ENCODE results near the gene IPPK.

IPPK gene

DNA sequence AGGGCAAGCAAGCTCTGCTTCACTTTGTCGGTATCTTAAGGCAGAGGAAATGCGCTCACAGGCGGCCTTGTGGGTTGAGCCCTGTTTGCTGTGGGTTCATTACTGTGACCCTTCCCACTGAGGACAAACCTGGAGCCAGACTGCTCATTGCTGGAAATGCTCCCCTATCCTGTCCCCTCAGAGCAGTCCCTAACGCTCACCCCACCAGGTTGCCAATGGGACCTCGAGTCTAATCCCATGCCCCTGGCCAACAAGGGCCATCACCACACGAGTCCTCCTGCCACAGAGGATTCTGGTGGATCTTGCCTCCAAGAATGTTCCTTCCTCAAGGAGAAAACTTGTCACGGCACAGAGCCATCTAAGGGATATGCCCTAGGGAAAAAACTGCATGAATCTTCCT is 14.6 kb downstream of the IPPK start:
- H3K36me3 ChIP-seq (ENCODE audit: control insufficient read depth in 2 of 2, insufficient read depth in 1 of 2, low read length in 2 of 2): peaks cover 0 to 71% of the 10 kb centered on the region in 2 experiments; a peak in 1 of 3 replicates
- H3K4me3 ChIP-seq (ENCODE audit: low read depth, low read length): no peak overlapping the region
- H3K27ac ChIP-seq (ENCODE audit: extremely low read depth, low read depth, low read length): no peak overlapping the region
- TF ChIP-seq ZNF169 (tag by site-specific recombination; IDR thresholded peaks at IDR 0.05): no peak
- TF ChIP-seq ZNF211 (tag by site-specific recombination; IDR thresholded peaks at IDR 0.05; ENCODE audit: low read depth): no peak
- TF ChIP-seq SCRT2 (tag by site-specific recombination; IDR thresholded peaks at IDR 0.05): no peak
- TF ChIP-seq ZNF585B (tag by site-specific recombination; IDR thresholded peaks at IDR 0.05): no peak
- TF ChIP-seq, protein P1, sequence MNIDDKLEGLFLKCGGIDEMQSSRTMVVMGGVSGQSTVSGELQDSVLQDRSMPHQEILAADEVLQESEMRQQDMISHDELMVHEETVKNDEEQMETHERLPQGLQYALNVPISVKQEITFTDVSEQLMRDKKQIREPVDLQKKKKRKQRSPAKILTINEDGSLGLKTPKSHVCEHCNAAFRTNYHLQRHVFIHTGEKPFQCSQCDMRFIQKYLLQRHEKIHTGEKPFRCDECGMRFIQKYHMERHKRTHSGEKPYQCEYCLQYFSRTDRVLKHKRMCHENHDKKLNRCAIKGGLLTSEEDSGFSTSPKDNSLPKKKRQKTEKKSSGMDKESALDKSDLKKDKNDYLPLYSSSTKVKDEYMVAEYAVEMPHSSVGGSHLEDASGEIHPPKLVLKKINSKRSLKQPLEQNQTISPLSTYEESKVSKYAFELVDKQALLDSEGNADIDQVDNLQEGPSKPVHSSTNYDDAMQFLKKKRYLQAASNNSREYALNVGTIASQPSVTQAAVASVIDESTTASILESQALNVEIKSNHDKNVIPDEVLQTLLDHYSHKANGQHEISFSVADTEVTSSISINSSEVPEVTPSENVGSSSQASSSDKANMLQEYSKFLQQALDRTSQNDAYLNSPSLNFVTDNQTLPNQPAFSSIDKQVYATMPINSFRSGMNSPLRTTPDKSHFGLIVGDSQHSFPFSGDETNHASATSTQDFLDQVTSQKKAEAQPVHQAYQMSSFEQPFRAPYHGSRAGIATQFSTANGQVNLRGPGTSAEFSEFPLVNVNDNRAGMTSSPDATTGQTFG (tag by site-specific recombination; IDR thresholded peaks at IDR 0.05; ENCODE audit: borderline replicate concordance): no peak
- no peak for TF ChIP-seq KLF9 (tag by site-specific recombination; IDR thresholded peaks at IDR 0.05; ENCODE audit: low read depth)
- no peak for TF ChIP-seq ZNF362 (tag by site-specific recombination; IDR thresholded peaks at IDR 0.05)
- TF ChIP-seq ZNF624 (tag by site-specific recombination; IDR thresholded peaks at IDR 0.05): no peak
- TF ChIP-seq GLI4 (tag by site-specific recombination; IDR thresholded peaks at IDR 0.05): no peak
- no peak for TF ChIP-seq SCRT1 (tag by site-specific recombination; IDR thresholded peaks at IDR 0.05; ENCODE audit: borderline replicate concordance)
- no peak for TF ChIP-seq GLIS2 (tag by site-specific recombination; IDR thresholded peaks at IDR 0.05)
- no peak for TF ChIP-seq BCL11B (tag by site-specific recombination; IDR thresholded peaks at IDR 0.05; ENCODE audit: low read depth)
- CTCF ChIA-PET: interaction anchor here (0.6 to 0.9 kb wide), 2 partner anchors 21 to 134 kb away, joined by 3 to 4 read pairs; no protein-coding TSS in a partner anchor
- no peaks in the 10 kb centered on the region for H3K9me3 ChIP-seq (ENCODE audit: control insufficient read depth, insufficient read depth, low read depth, low read length)
- peaks cover 5% of the 10 kb centered on the region; the same call in 1 of the 2 replicates for H3K4me1 ChIP-seq (ENCODE audit: control insufficient read depth, insufficient read depth, low read length)
- POLR2A ChIA-PET: no interaction called here

- CTCF ChIA-PET: interaction anchor here (0.9 kb wide), 1 partner anchor 20 kb away, joined by 4 read pairs; no protein-coding TSS in a partner anchor
- POLR2A ChIA-PET: no interaction called here
Observed at GRCh38 chr9:92654481-92655301, 15.2 kb downstream of the IPPK start.

More at GRCh38 chr9:92654481-92655301, 15.2 kb downstream of the IPPK start:
- Histone ChIP-seq H3K4me1 (ENCODE audit: control insufficient read depth, insufficient read depth, low read length) (peaks cover 5% of the 10 kb centered on the region; the same call in 1 of the 2 replicates), H3K4me3 (ENCODE audit: low read depth, low read length) (no peak overlapping the region), H3K36me3 (ENCODE audit: control insufficient read depth in 2 of 2, insufficient read depth in 1 of 2, low read length in 2 of 2) (peaks cover 0 to 76% of the 10 kb centered on the region in 2 experiments; a peak in 2 of 3 replicates), H3K9me3 (ENCODE audit: control insufficient read depth, insufficient read depth, low read depth, low read length) (no peaks in the 10 kb centered on the region), H3K27ac (ENCODE audit: extremely low read depth, low read depth, low read length) (no peak overlapping the region)
- TF ChIP-seq REST (tag by site-specific recombination; IDR thresholded peaks at IDR 0.05) (no peak), ZNF426 (tag by site-specific recombination; IDR thresholded peaks at IDR 0.05) (no peak), ZNF558 (tag by site-specific recombination; IDR thresholded peaks at IDR 0.05) (no peak), ZNF549 (tag by site-specific recombination; IDR thresholded peaks at IDR 0.05) (no peak), KLF1 (tag by site-specific recombination; IDR thresholded peaks at IDR 0.05) (peak; percentile 87)
- TF ChIP-seq, protein P2, sequence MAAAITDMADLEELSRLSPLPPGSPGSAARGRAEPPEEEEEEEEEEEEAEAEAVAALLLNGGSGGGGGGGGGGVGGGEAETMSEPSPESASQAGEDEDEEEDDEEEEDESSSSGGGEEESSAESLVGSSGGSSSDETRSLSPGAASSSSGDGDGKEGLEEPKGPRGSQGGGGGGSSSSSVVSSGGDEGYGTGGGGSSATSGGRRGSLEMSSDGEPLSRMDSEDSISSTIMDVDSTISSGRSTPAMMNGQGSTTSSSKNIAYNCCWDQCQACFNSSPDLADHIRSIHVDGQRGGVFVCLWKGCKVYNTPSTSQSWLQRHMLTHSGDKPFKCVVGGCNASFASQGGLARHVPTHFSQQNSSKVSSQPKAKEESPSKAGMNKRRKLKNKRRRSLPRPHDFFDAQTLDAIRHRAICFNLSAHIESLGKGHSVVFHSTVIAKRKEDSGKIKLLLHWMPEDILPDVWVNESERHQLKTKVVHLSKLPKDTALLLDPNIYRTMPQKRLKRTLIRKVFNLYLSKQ (tag by site-specific recombination; IDR thresholded peaks at IDR 0.05; ENCODE audit: borderline replicate concordance): no peak

All from HEK293 (cell line).